GM23338 (cell line): Measurements from ENCODE around the gene COBL.

ENCODE experiments used
- CTCF ChIP-seq, 2 experiments: fragments of 200-600 bp in 1 of 2; sonication (generic) in 1 of 2; conservative IDR thresholded peaks; 2 replicates each; pipeline versions ENCODE4 v1.5.1 to v1.6.1; 2016 to 2017; ENCODE audit warnings: antibody characterized with exemption in 2 of 2, low read depth in 2 of 2, mild to moderate bottlenecking in 2 of 2, moderate library complexity in 1 of 2
- EZH2 ChIP-seq: fragments of 200-600 bp; sonication (generic); IDR thresholded peaks from one replicate; pipeline ENCODE4 v1.8.0; 2017; ENCODE audit warnings: antibody characterized with exemption, mild to moderate bottlenecking, low read depth; ENCODE audit not compliant: unreplicated experiment
- JUNB ChIP-seq: IDR thresholded peaks from one replicate; pipeline ENCODE4 v1.6.1; 2016; ENCODE audit warnings: antibody characterized with exemption; ENCODE audit not compliant: unreplicated experiment
- POLR2AphosphoS5 ChIP-seq: IDR thresholded peaks from 2 replicates; pipeline ENCODE4 v1.6.1; 2016; ENCODE audit warnings: antibody characterized with exemption, low read depth
- REST ChIP-seq: IDR thresholded peaks from one replicate; pipeline ENCODE4 v1.6.1; 2018; ENCODE audit warnings: antibody characterized with exemption; ENCODE audit not compliant: unreplicated experiment
- STAT1 ChIP-seq: IDR thresholded peaks from one replicate; pipeline ENCODE4 v1.6.1; 2016; ENCODE audit warnings: antibody characterized with exemption; ENCODE audit not compliant: unreplicated experiment

GRCh38 chr7:51104278-51104677, 212.3 kb downstream of the COBL start:
- no peak for TF ChIP-seq JUNB
- no peak for TF ChIP-seq CTCF (conservative IDR thresholded peaks at IDR 0.05; ENCODE audit: low read depth in 2 of 2)
- no peak for TF ChIP-seq REST
- no peak for TF ChIP-seq POLR2AphosphoS5
- no peak for TF ChIP-seq EZH2
- no peak for TF ChIP-seq STAT1
